ENCODE measurements around the gene TRIM41. TPM values are rescaled to one million over a fixed set of nuclear protein-coding genes. Genes with fewer than 3 reads are reported as not detected.

The TRIM41 gene
- total and polyA plus RNA-seq, 9 of the 15 experiments (the other 6 are each of a cell fraction or from before 2014, with no cell fraction given): 1.8 to 47.6 (median 20.9) TPM

DNA sequence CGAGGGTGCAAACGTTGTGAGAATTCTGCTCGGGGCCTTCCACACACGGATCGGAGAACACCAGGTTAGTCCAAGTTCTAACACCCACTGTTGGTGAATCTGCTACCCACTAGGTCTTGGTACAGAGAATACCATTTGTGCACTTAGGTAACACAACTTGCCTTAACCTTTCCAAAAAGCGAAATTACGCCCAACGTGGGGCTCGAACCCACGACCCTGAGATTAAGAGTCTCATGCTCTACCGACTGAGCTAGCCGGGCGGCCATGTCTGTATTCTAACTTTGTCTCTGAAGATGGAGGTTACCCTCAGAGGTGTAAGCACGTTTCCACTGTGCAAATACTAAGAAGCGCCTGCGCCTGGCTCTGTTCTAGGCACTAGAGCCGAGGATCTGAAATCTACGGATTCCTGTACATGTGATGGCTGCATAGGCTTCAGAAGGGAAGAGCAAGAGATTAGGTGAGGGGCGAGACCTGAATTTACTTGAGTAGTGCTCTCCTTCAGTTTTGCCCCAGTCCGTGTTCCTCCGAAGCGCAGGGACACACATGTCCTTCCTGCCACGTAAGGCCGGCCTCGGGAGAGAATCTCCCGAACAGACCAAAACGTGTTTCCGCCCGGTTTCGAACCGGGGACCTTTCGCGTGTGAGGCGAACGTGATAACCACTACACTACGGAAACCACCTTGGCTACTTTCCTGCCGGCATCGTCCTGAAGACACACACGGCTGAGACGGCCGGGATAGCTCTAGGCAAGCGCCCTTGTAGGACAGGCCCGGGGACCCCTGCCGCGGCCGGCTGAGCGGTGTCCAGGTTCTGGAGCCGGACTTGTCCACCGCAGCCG is 1.1 kb upstream of the TRIM41 start (continued):
- peak; percentile 62; the same call in 1 of the 2 replicates for TF ChIP-seq THAP12 (CRISPR knock-in tag; IDR thresholded peaks at IDR 0.05)
- peak; percentile 89; the same call in 1 of the 2 replicates for TF ChIP-seq ZNF592 (IDR thresholded peaks at IDR 0.05)
- TF ChIP-seq RFX5 (IDR thresholded peaks at IDR 0.05; ENCODE audit: low read depth, low read length): peak; percentile 76; the same call in 1 of the 2 replicates
- peak; percentile 91 to 93 for TF ChIP-seq NRF1 (conservative IDR thresholded peaks at IDR 0.05 in 1 of 2, IDR thresholded peaks at IDR 0.05 in 1 of 2)
- TF ChIP-seq MYNN (IDR thresholded peaks at IDR 0.05): peak; percentile 97
- no peak for TF ChIP-seq MYNN (CRISPR knock-in tag; IDR thresholded peaks at IDR 0.05)
- peak; percentile 32; the same call in 1 of the 2 replicates for TF ChIP-seq STAT5A (IDR thresholded peaks at IDR 0.05; ENCODE audit: borderline replicate concordance, low read length)
- TF ChIP-seq, protein P1, sequence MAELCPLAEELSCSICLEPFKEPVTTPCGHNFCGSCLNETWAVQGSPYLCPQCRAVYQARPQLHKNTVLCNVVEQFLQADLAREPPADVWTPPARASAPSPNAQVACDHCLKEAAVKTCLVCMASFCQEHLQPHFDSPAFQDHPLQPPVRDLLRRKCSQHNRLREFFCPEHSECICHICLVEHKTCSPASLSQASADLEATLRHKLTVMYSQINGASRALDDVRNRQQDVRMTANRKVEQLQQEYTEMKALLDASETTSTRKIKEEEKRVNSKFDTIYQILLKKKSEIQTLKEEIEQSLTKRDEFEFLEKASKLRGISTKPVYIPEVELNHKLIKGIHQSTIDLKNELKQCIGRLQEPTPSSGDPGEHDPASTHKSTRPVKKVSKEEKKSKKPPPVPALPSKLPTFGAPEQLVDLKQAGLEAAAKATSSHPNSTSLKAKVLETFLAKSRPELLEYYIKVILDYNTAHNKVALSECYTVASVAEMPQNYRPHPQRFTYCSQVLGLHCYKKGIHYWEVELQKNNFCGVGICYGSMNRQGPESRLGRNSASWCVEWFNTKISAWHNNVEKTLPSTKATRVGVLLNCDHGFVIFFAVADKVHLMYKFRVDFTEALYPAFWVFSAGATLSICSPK (IDR thresholded peaks at IDR 0.05; ENCODE audit: borderline replicate concordance): no peak
- TF ChIP-seq E2F6 (IDR thresholded peaks at IDR 0.05; ENCODE audit: borderline replicate concordance in 1 of 2, extremely low read depth in 1 of 2, insufficient read depth in 1 of 2, insufficient read length in 1 of 2, low read depth in 1 of 2, low read length in 1 of 2, poor library complexity in 1 of 2, severe bottlenecking in 1 of 2): peak in 1 of 2 experiments; percentile 36
- TF ChIP-seq HMG20A (CRISPR knock-in tag; conservative IDR thresholded peaks at IDR 0.05): no peak
- peak; percentile 35; the same call in 1 of the 2 replicates for TF ChIP-seq SMARCE1 (IDR thresholded peaks at IDR 0.05)
- no peak; the same call in 1 of the 2 replicates for TF ChIP-seq JUN (IDR thresholded peaks at IDR 0.05; ENCODE audit: borderline replicate concordance, low read depth, low read length)
- TF ChIP-seq JUN (CRISPR knock-in tag; IDR thresholded peaks at IDR 0.05; ENCODE audit: borderline replicate concordance): peak; percentile 39; the same call in 1 of the 2 replicates
- peak; percentile 81 for TF ChIP-seq TEAD4 (IDR thresholded peaks at IDR 0.05; ENCODE audit: low read length)
- no peak for TF ChIP-seq TEAD4 (CRISPR knock-in tag; IDR thresholded peaks at IDR 0.05; ENCODE audit: borderline replicate concordance)
- TF ChIP-seq EP300 (IDR thresholded peaks at IDR 0.05; ENCODE audit: low read length): peak; percentile 73
- TF ChIP-seq SRF (CRISPR knock-in tag; IDR thresholded peaks at IDR 0.05): no peak

Data from K562 (cell line).